C4-2B (cell line): ENCODE data around the gene ASAP2.

Experiments
- H3K27ac ChIP-seq: fragments of 450-650 bp; 2 replicates; pipeline ENCODE4 v1.5.1; 2017
- CTCF ChIP-seq: fragments of 450-650 bp; conservative IDR thresholded peaks from 2 replicates; pipeline ENCODE4 v1.5.1; 2017; ENCODE audit warnings: mild to moderate bottlenecking
- ZFX ChIP-seq: fragments of 450-650 bp; IDR thresholded peaks from 2 replicates; pipeline ENCODE4 v1.6.1; 2017

ASAP2 gene

GRCh38 chr2:9205963-9206948, at the start of gene ASAP2:
Gene ASAP2 (plus strand): TSS chr2:9206812. CDS start chr2:9207105, 293 bp downstream.
- TF ChIP-seq CTCF (peak; percentile 40), ZFX (no peak)
- peak within 1 kb of the TSS; percentile 79 for H3K27ac ChIP-seq

- TF ChIP-seq CTCF: no peak
- no peak for TF ChIP-seq ZFX
These were observed 47.5 kb upstream of the ASAP2 start for GRCh38 chr2:9158786-9159779.

GRCh38 chr2:9160732-9161131, 45.9 kb upstream of the ASAP2 start:
- TF ChIP-seq ZFX (no peak), CTCF (no peak)
- no peak overlapping the region for H3K27ac ChIP-seq

More at GRCh38 chr2:9158786-9159779, 47.5 kb upstream of the ASAP2 start:
- no peak overlapping the region for H3K27ac ChIP-seq

GRCh38 chr2:9162841-9163240, 43.8 kb upstream of the ASAP2 start:
- H3K27ac ChIP-seq: no peak overlapping the region
- TF ChIP-seq ZFX (no peak), CTCF (no peak)

GRCh38 chr2:9163306-9164111, 43.1 kb upstream of the ASAP2 start:
- TF ChIP-seq ZFX (no peak), CTCF (no peak)
- H3K27ac ChIP-seq: no peak overlapping the region; the same call in 1 of the 2 replicates

- TF ChIP-seq ZFX (no peak), CTCF (no peak)
- H3K27ac ChIP-seq: no peak overlapping the region; the same call in 1 of the 2 replicates
These were observed 42.5 kb upstream of the ASAP2 start for GRCh38 chr2:9164112-9164608.
